NCI-H82 treated with DMSO at 0.1 percent for 48 hours (cell line): ENCODE measurements around the gene ALG1L2.
A peak's percentile ranks its signal among the peaks of the same experiment; 100 is the strongest.
"Not testable (repeated sequence)": the region's sequence is repeated elsewhere in the genome, so short reads cannot be mapped to it uniquely, and the experiment has no call there.

ENCODE experiments used
- DNase-seq: peaks from one replicate; lab custom pipeline; 2025; ENCODE audit not compliant: unreplicated experiment; lab: John Stamatoyannopoulos, UW

ALG1L2 gene

DNA sequence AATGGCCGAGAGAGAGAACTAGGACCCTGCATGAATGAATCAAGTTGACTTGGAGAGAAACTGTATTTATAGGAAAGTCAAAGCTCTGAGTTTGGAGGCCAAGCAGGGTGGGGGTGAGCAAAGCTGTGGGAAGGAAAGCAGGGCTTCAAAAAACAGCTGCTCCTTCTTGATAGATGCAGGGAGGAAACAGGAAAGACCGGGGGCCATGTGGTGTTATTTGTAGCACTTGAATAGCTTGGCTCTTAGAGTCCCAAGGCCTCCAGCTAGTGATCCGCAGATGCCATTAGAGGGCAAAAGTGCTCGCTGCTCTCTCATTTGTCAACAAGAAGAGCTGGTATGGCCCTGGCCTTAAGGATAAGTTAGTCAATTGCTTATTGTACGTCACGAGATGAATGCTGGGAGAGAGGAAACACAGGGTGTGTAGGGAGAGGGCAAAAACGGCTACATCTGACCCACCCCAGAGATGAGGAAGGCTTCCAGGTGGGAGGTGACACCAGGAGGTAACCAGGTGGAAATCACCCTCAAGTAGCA, at the start of gene ALG1L2:
Gene ALG1L2 (plus strand): TSS at position 481 of the 531 bp plus-strand sequence. CDS start 186 bp downstream, outside the sequence.
- no peak for DNase-seq

GRCh38 chr3:130037126-130037815, 44.4 kb upstream of the ALG1L2 start:
- not testable (repeated sequence) for DNase-seq

GRCh38 chr3:130042736-130043135, 38.9 kb upstream of the ALG1L2 start:
- DNase-seq, result not testable (repeated sequence)

- DNase-seq, result not testable (repeated sequence)
Observed at GRCh38 chr3:130043658-130044057, 38.0 kb upstream of the ALG1L2 start.

- DNase-seq, result no peak
Observed at GRCh38 chr3:130044370-130044769, 37.3 kb upstream of the ALG1L2 start.

GRCh38 chr3:130048726-130049125, 32.9 kb upstream of the ALG1L2 start:
- no peak for DNase-seq

GRCh38 chr3:130052366-130052765, 29.3 kb upstream of the ALG1L2 start:
- DNase-seq, result not testable (repeated sequence)

- not testable (repeated sequence) for DNase-seq
Observed at GRCh38 chr3:130052965-130053364, 28.7 kb upstream of the ALG1L2 start.

- DNase-seq, result peak; percentile 46
Observed at GRCh38 chr3:130057536-130058266, 23.9 kb upstream of the ALG1L2 start.

GRCh38 chr3:130058267-130058657, 23.4 kb upstream of the ALG1L2 start:
- not testable (repeated sequence) for DNase-seq

DNA sequence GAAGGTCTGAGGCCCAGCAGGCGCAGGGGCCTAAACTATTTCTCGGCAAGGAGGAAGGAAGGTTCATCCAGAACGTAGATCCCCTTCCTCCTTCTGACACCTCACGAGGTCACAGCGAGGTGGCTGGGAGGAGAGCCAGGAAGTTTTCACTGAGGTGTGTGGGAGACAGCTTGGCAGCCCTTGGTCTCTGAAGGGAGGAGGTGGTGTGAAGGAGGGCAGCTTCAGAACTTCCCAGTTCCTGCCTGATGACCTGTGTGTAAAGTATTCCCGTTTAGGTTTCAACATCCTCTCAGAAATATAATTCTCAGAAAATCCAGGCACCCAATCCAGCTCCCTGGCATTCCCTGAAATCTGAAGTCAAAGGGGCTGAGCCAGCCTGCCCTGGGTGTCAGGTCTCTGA, 22.9 kb upstream of the ALG1L2 start:
- not testable (repeated sequence) for DNase-seq

GRCh38 chr3:130059162-130059561, 22.5 kb upstream of the ALG1L2 start:
- DNase-seq, result not testable (repeated sequence)

- DNase-seq, result no peak
Observed at GRCh38 chr3:130073582-130073981, 8.0 kb upstream of the ALG1L2 start.

- DNase-seq, result no peak
Observed at GRCh38 chr3:130077636-130078035, 4.0 kb upstream of the ALG1L2 start.

DNA sequence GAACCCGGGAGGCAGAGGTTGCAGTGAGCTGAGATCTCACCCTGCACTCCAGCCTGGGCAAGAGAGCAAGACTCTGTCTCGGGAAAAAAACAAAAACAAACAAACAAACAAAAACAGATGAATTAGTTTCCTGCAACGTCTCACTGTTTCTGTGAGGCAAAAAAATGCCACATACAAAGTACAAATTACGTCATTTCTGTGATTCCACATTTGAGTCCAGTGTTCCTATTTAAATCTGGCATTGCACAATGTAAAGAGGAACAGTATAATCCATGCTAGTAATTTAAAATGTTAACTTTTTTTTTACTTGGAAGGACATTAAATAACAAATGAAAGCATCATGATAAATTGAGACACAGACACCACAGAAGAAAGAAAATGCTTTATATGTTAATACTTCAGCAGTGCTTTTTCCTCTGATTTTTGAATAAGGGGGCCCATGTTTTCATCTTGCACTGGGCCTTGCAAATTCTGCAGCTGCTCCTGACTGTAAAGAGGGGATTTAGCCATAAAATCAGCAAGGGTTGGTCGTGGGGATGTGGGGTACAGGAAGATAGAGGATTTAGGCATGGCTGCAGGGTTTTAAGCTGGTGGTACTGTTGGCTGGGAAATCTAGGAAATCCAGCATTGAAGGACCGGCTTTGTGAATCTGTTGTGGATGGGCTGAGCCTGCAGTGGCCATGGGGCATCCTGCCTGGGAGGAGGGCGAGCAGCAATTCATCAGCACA, 1.9 kb downstream of the ALG1L2 start:
- not testable (repeated sequence) for DNase-seq

GRCh38 chr3:130084436-130084980, 2.9 kb downstream of the ALG1L2 start:
- no peak for DNase-seq

DNA sequence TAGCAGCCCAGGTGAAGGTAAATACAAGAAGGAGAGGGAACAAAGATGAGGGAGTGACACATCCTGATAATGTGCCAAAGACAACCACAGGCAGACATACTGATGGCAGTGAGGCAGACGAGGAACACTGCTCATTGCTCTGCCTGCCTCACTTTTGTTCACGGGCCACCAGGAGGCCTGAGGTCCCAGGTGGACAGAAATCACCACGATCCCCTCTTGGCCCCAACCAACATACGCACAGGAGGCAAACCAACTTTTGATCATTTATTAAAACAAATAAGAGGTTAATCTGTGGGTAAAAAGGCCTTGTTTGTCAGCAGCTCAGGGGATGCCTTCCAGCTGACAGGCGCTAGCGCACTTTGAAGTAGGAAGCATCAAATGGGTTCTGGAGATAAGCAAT, 4.2 kb downstream of the ALG1L2 start:
- no peak for DNase-seq

DNA sequence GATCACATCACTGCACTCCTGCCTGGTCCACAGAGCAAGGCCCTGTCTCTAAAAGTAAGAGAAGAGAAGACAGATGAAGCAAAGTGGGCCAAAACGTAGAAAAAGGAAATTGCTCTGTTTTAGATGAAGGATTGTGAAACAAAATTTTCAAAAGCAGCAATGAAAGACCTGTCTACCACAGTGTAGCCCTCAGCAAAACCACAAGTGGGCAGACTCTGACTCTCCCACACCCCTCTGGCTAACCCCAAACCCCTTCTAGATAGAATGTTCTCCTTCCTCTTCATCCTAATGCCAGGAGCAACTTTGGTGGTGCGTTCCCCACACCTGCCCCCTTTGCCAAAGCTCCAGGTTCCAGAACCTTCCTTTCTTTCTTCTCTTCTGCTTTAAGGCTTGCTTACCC, 5.0 kb downstream of the ALG1L2 start:
- DNase-seq, result not testable (repeated sequence)

GRCh38 chr3:130088061-130088460, 6.4 kb downstream of the ALG1L2 start:
- no peak for DNase-seq

DNA sequence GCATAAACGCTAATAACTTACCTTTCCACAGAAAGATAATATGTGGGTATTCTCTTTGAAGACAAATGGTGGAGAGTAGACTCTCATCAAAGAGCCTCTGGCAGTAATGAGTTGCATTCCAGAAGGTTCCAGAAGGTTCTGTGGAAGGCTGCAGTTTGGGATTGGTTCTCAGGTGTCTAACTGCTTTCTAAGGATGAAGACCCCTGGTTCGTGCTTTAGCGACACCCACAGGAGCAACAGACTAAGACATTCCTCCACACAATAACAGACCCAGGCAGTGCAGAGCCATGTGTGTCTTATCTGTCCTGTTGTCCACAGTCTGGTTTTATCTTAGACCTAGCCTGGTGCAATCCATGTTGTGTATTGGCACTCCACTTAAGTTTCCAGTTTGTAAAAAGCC, 9.1 kb downstream of the ALG1L2 start:
- not testable (repeated sequence) for DNase-seq

- no peak for DNase-seq
Observed at GRCh38 chr3:130091958-130092357, 10.3 kb downstream of the ALG1L2 start.
